IPS-18a (cell line): ENCODE data around the gene HELZ.

ENCODE experiments used
- H3K27ac ChIP-seq: one replicate; pipeline ENCODE4 v1.5.1; 2013; ENCODE audit warnings: low read length
- H3K27me3 ChIP-seq: one replicate; pipeline ENCODE4 v1.6.1; 2013; ENCODE audit warnings: mild to moderate bottlenecking, low read length; ENCODE audit not compliant: control insufficient read depth, insufficient read depth
- H3K36me3 ChIP-seq: one replicate; pipeline ENCODE4 v1.6.1; 2013; ENCODE audit warnings: low read depth, low read length; ENCODE audit not compliant: control insufficient read depth
- H3K4me1 ChIP-seq: one replicate; pipeline ENCODE4 v1.6.1; 2013; ENCODE audit warnings: low read depth, low read length; ENCODE audit not compliant: control insufficient read depth
- H3K4me3 ChIP-seq: one replicate; pipeline ENCODE4 v1.5.1; 2013; ENCODE audit warnings: low read length
- H3K9ac ChIP-seq: one replicate; pipeline ENCODE4 v1.6.1; 2013; ENCODE audit warnings: mild to moderate bottlenecking, low read length, moderate library complexity
- H3K9me3 ChIP-seq: one replicate; pipeline ENCODE4 v1.6.1; 2013; ENCODE audit warnings: low read depth, low read length; ENCODE audit not compliant: control insufficient read depth

HELZ gene

DNA sequence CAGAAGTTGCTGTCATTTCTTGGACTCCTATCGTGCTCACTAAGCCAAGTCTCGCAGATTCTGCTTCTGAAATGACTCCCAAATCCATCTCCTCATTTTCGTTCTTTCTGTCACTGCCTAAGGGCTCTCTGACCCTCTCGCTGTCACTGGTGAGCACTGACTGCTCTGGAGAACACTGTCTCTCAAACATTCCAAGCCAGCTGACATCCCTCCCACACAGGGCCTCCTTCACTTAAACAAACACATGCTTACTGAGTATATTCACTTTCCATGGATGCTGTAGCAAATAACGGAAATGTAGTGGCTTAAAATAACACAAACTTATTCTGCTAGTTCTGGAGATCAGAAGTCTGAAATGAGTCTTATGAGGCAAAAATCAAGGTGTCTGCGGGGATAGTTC, 181.9 kb downstream of the HELZ start:
- no peak overlapping the region for H3K4me3 ChIP-seq
- H3K4me1 ChIP-seq, result no peaks in the 10 kb centered on the region
- H3K27ac ChIP-seq, result no peak overlapping the region
- H3K36me3 ChIP-seq, result no peaks in the 10 kb centered on the region
- no peaks in the 10 kb centered on the region for H3K9me3 ChIP-seq
- no peak overlapping the region for H3K9ac ChIP-seq
- no peaks in the 10 kb centered on the region for H3K27me3 ChIP-seq

- H3K4me1 ChIP-seq, result no peaks in the 10 kb centered on the region
- no peak overlapping the region for H3K4me3 ChIP-seq
- H3K27ac ChIP-seq, result no peak overlapping the region
- no peaks in the 10 kb centered on the region for H3K36me3 ChIP-seq
- H3K9ac ChIP-seq, result no peak overlapping the region
- no peaks in the 10 kb centered on the region for H3K9me3 ChIP-seq
- H3K27me3 ChIP-seq, result no peaks in the 10 kb centered on the region
Observed at GRCh38 chr17:67059372-67059771, 185.6 kb downstream of the HELZ start.

DNA sequence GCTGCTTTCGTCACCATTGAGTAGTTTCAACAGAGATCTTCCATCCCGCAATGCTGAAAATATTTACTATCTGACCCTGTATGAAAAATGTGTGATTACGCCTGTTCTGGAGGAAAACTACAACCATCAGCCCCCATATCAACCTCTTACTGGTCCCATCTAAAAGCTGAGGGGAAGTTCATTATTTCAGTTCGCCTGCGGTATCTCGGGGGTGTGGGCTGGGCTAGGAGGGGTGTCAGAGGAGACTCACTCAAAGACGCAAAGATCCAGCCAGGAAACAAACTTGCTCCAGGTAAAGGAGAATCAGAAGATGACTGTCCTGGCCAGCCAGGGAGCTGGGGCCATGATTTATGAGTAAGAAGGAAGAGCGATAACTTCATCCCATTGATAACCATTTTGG, 187.0 kb downstream of the HELZ start:
- Histone ChIP-seq H3K36me3 (no peaks in the 10 kb centered on the region), H3K4me1 (no peaks in the 10 kb centered on the region), H3K27me3 (no peaks in the 10 kb centered on the region), H3K9me3 (no peaks in the 10 kb centered on the region), H3K4me3 (no peak overlapping the region), H3K9ac (no peak overlapping the region), H3K27ac (no peak overlapping the region)

DNA sequence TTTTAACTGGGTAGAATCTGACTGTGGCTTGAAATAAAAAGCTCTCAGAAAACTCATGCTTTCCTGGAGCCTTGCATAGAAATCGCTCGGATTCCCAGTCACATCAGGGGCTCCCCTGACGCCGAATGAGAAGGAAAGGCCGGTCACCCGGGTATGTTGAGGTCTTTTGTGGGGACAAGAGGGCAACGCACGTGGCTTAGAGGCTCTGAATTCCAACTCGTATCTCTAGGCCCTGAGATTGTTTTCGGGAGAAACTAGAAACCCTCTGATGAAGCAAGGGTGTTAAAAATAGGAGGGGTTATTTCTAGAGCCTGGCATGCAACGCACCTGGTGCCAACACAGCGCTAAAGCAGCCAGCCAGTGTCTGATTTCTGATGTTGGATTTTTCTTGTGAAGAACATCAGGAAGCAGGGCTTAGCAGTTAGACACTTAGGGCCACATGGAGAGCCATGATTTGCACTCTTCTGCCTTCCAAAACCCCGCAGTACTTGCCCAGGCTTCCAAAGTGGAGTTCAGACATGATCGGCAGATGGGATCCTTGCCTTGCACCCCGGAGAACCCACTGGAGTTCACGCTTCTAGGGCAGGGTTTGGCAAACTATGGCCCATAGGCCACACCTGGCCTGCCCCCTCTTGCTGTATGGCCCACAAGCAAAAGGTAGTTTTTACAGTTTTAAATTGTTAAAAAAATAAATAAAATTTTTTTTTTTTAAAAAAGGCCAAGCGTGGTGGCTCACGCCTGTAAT, 188.1 kb downstream of the HELZ start:
- no peaks in the 10 kb centered on the region for H3K4me1 ChIP-seq
- H3K9me3 ChIP-seq, result no peaks in the 10 kb centered on the region
- no peak overlapping the region for H3K27ac ChIP-seq
- H3K9ac ChIP-seq, result no peak overlapping the region
- H3K36me3 ChIP-seq, result no peaks in the 10 kb centered on the region
- H3K27me3 ChIP-seq, result no peaks in the 10 kb centered on the region
- H3K4me3 ChIP-seq, result no peak overlapping the region

- no peaks in the 10 kb centered on the region for H3K27me3 ChIP-seq
- H3K4me1 ChIP-seq, result no peaks in the 10 kb centered on the region
- H3K9ac ChIP-seq, result no peak overlapping the region
- H3K4me3 ChIP-seq, result no peak overlapping the region
- H3K27ac ChIP-seq, result no peak overlapping the region
- no peaks in the 10 kb centered on the region for H3K9me3 ChIP-seq
- H3K36me3 ChIP-seq, result no peaks in the 10 kb centered on the region
Observed at GRCh38 chr17:67055811-67056745, 188.9 kb downstream of the HELZ start.

DNA sequence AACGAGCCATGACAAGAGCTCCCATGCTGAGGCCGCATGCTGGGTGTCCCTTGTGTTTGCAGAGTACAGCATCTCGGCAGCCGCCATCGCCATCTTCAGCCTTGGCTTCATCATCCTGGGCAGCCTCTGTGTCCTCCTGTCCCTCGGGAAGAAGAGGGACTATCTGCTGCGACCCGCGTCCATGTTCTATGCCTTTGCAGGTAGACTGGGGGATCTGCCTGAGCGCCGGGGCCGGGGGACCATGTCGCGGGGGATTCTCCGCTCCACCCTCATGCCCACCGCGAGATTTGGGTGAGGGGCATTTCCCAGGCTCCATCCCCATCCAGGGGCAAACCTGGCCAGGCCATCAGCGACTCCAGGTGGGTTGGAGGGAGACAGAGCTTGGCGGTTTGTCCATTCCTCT, 190.0 kb downstream of the HELZ start:
- Histone ChIP-seq H3K36me3 (no peaks in the 10 kb centered on the region), H3K9me3 (no peaks in the 10 kb centered on the region), H3K4me1 (no peaks in the 10 kb centered on the region), H3K9ac (no peak overlapping the region), H3K4me3 (no peak overlapping the region), H3K27me3 (no peaks in the 10 kb centered on the region), H3K27ac (no peak overlapping the region)

DNA sequence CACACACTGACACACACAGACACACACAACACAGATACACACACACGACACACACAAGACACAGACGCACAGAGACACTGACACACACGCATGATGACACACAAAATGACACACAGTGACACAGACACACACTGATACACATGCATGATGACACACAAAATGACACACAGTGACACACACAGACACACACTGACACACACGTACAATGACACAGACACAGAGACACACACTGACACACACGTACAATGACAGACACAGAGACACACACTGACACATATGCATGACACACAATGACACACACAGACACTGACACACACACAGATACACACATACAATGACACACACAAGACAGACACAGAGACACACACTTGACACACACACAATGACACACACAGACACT, 190.4 kb downstream of the HELZ start:
- H3K36me3 ChIP-seq, result no peaks in the 10 kb centered on the region
- H3K9me3 ChIP-seq, result no peaks in the 10 kb centered on the region
- no peak overlapping the region for H3K27ac ChIP-seq
- no peaks in the 10 kb centered on the region for H3K4me1 ChIP-seq
- H3K9ac ChIP-seq, result no peak overlapping the region
- no peak overlapping the region for H3K4me3 ChIP-seq
- no peaks in the 10 kb centered on the region for H3K27me3 ChIP-seq

DNA sequence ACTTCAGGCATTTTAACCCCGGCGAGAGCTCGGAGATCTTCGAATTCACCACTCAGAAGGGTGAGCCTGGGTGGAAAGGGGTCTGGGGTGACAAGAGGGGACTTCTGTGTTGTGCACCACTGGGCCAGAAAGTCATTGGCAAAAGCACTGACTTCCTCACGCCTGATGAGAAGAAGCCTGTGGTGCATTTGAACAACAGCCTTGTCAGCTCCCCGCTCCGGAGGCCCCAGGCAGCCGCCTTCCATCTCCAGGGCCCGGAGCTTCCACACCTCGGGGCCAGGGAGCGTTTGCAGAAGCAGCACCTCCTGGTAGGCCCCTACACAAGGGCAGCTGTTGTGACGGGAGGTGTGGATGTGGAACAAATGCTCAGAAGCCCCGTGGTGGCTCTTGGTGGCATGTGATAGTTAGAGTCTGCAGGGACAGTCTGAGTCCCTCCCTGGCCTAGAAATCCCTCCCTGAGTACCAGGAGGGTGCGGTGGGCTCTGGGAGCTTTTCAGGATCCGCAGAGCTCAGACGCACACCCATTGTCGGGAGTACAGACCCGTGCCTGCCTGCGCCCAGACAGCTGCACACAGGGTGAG, 190.9 kb downstream of the HELZ start:
- no peak overlapping the region for H3K27ac ChIP-seq
- no peaks in the 10 kb centered on the region for H3K36me3 ChIP-seq
- H3K9ac ChIP-seq, result no peak overlapping the region
- no peaks in the 10 kb centered on the region for H3K27me3 ChIP-seq
- H3K4me1 ChIP-seq, result no peaks in the 10 kb centered on the region
- H3K4me3 ChIP-seq, result no peak overlapping the region
- H3K9me3 ChIP-seq, result no peaks in the 10 kb centered on the region

DNA sequence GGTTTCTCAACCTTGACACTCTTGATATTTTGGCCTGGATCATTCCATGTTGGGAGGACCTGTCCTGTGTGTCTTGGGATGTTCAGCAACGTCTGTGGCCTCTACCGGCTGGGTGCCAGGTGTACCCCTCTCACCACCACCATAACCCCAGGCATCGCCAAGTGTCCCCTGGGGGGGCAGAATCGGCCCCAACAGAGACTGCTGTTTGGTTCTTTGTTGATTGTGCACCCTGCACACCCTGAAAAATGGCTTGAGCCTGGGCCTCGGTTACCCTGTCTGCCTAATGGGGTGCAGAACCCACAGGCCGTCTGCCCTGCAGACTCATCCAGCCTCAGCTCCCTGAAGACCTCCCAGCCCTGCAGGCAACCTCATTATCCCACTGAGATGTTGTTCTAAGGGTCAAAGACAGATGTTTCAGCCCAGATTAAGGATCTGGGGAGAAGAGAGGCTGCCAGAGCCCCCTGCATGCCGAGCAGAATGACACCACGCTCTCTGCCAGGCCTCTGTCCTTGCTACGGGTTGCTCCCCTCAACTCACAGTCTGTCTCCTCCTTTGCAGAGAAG, 191.5 kb downstream of the HELZ start:
- no peak overlapping the region for H3K4me3 ChIP-seq
- no peaks in the 10 kb centered on the region for H3K36me3 ChIP-seq
- no peaks in the 10 kb centered on the region for H3K27me3 ChIP-seq
- no peak overlapping the region for H3K27ac ChIP-seq
- no peak overlapping the region for H3K9ac ChIP-seq
- H3K9me3 ChIP-seq, result no peaks in the 10 kb centered on the region
- H3K4me1 ChIP-seq, result no peaks in the 10 kb centered on the region

GRCh38 chr17:67052720-67053437, 192.1 kb downstream of the HELZ start:
- no peak overlapping the region for H3K9ac ChIP-seq

GRCh38 chr17:67051837-67052236, 193.2 kb downstream of the HELZ start:
- no peak overlapping the region for H3K27ac ChIP-seq
- H3K36me3 ChIP-seq, result no peaks in the 10 kb centered on the region
- H3K4me1 ChIP-seq, result no peaks in the 10 kb centered on the region
- no peaks in the 10 kb centered on the region for H3K9me3 ChIP-seq
- no peaks in the 10 kb centered on the region for H3K27me3 ChIP-seq
- H3K9ac ChIP-seq, result no peak overlapping the region
- no peak overlapping the region for H3K4me3 ChIP-seq

More at GRCh38 chr17:67052720-67053437, 192.1 kb downstream of the HELZ start:
- Histone ChIP-seq H3K36me3 (no peaks in the 10 kb centered on the region), H3K27ac (no peak overlapping the region), H3K4me3 (no peak overlapping the region), H3K4me1 (no peaks in the 10 kb centered on the region), H3K27me3 (no peaks in the 10 kb centered on the region), H3K9me3 (no peaks in the 10 kb centered on the region)
